Lower leg skin (tissue), 4 donors: Measurements from ENCODE around the gene C5AR2. TPM values are rescaled to one million over a fixed set of nuclear protein-coding genes. Genes with fewer than 3 reads are reported as not detected.
A peak's percentile ranks its signal among the peaks of the same experiment; 100 is the strongest.

ENCODE experiments used
- DNase-seq, 2 donors: peaks; one replicate each; pipeline ENCODE4 v3.0.0-alpha.2; 2019; ENCODE audit warnings: low spot score in 2 of 2
- H3K4me3 ChIP-seq: fragments of 200-600 bp; sonication (generic); 2 replicates; pipeline ENCODE4 v1.5.1; 2017; ENCODE audit warnings: mild to moderate bottlenecking, low read depth; ENCODE audit not compliant: poor library complexity, severe bottlenecking
- CTCF ChIP-seq, 3 donors: fragments of 450-650 bp; IDR thresholded peaks; one replicate each; pipeline ENCODE4 v1.5.1; 2016; ENCODE audit warnings: antibody characterized with exemption in 3 of 3, mild to moderate bottlenecking in 3 of 3, moderate library complexity in 2 of 3
- POLR2A ChIP-seq, 2 donors: fragments of 450-650 bp; IDR thresholded peaks; one replicate each; pipeline ENCODE4 v1.6.1; 2016 to 2017; ENCODE audit warnings: antibody characterized with exemption in 2 of 2, mild to moderate bottlenecking in 1 of 2, moderate library complexity in 1 of 2
- WGBS, 2 donors: methylation state at CpG; one replicate each; pipeline ENCODE4 v1.1.5; 2018; 5-methylcytosine and 5-hydroxymethylcytosine counted together
- intact Hi-C: fragments of 100-400 bp; cut with DNase I; formaldehyde crosslinking; loops from one replicate; pipeline ENCODE4 v1.15.0; 2023; ENCODE audit warnings: low total_unique reads
- total RNA-seq, 4 donors: library from RNA; depleted of rRNA; stranded (reverse); fragments of >200 nt; gene quantifications; one replicate each; pipeline ENCODE4 v1.1.0, GENCODE V29; 2016

Gene C5AR2
- total RNA-seq, 4 donors from 2014 or later, result 0.91 to 3.5 (median 1.7) TPM

GRCh38 chr19:47310819-47311218, 21.2 kb upstream of the C5AR2 start:
- WGBS, 2 donors, result 15 to 26% methylated on average over 5 of the region's 5 CpGs
- intact Hi-C loops, result no loop called here
- TF ChIP-seq POLR2A (IDR thresholded peaks at IDR 0.05) (no peak), CTCF (IDR thresholded peaks at IDR 0.05) (no peak)
- H3K4me3 ChIP-seq, result no peak overlapping the region
- DNase-seq, result peak in 1 of 2 donors; percentile 89

GRCh38 chr19:47312366-47313006, 19.5 kb upstream of the C5AR2 start:
- intact Hi-C loops, result no loop called here
- no peak overlapping the region for H3K4me3 ChIP-seq
- 89 to 91% methylated on average over 5 of the region's 5 CpGs for WGBS, 2 donors
- no peak for TF ChIP-seq CTCF (IDR thresholded peaks at IDR 0.05)
- TF ChIP-seq POLR2A (IDR thresholded peaks at IDR 0.05), result no peak
- DNase-seq, result no peak

- TF ChIP-seq POLR2A (IDR thresholded peaks at IDR 0.05) (no peak), CTCF (IDR thresholded peaks at IDR 0.05) (no peak)
- no peak for DNase-seq
- 80 to 82% methylated on average over 10 of the region's 10 CpGs for WGBS, 2 donors
- intact Hi-C loops, result no loop called here
- no peak overlapping the region for H3K4me3 ChIP-seq
Observed at GRCh38 chr19:47313754-47314295, 18.1 kb upstream of the C5AR2 start.

GRCh38 chr19:47315125-47315821, 16.7 kb upstream of the C5AR2 start:
- no peak overlapping the region for H3K4me3 ChIP-seq
- DNase-seq, result peak; percentile 86 to 94
- no peak for TF ChIP-seq CTCF (IDR thresholded peaks at IDR 0.05)
- no peak for TF ChIP-seq POLR2A (IDR thresholded peaks at IDR 0.05)
- WGBS, 2 donors, result 31 to 40% methylated on average over 12 of the region's 12 CpGs
- intact Hi-C loops, result no loop called here

GRCh38 chr19:47316513-47316912, 15.5 kb upstream of the C5AR2 start:
- no peak overlapping the region for H3K4me3 ChIP-seq
- WGBS, 2 donors, result 88 to 90% methylated on average over 4 of the region's 4 CpGs
- intact Hi-C loops, result no loop called here
- no peak for DNase-seq
- TF ChIP-seq CTCF (IDR thresholded peaks at IDR 0.05), result no peak
